ENCODE data around the gene PDZD8.
A peak's percentile ranks its signal among the peaks of the same experiment; 100 is the strongest.

The PDZD8 gene

GRCh38 chr10:117390420-117390819, 15.2 kb upstream of the PDZD8 start:
- Histone ChIP-seq H3K9me3 (ENCODE audit: control insufficient read depth, low read length) (no peaks in the 10 kb centered on the region), H3K36me3 (ENCODE audit: control insufficient read depth, insufficient read depth, low read length) (no peaks in the 10 kb centered on the region), H3K27me3 (ENCODE audit: control insufficient read depth, insufficient read depth, low read length, poor library complexity, severe bottlenecking) (no peaks in the 10 kb centered on the region), H3K4me3 (ENCODE audit: insufficient read depth, low read depth, low read length) (no peak overlapping the region), H3K4me1 (ENCODE audit: control insufficient read depth, insufficient read depth, low read length) (no peaks in the 10 kb centered on the region), H3K27ac (ENCODE audit: insufficient read depth, low read depth, low read length, poor library complexity, severe bottlenecking) (no peak overlapping the region)
- 92 to 100% methylated on average over 3 of the region's 3 CpGs for WGBS, 2 experiments

GRCh38 chr10:117386805-117387204, 11.6 kb upstream of the PDZD8 start:
- H3K4me1 ChIP-seq (ENCODE audit: control insufficient read depth, insufficient read depth, low read length) = no peaks in the 10 kb centered on the region
- H3K9me3 ChIP-seq (ENCODE audit: control insufficient read depth, low read length) = no peaks in the 10 kb centered on the region
- H3K27ac ChIP-seq (ENCODE audit: insufficient read depth, low read depth, low read length, poor library complexity, severe bottlenecking) = no peak overlapping the region
- 96 to 99% methylated on average over 2 of the region's 2 CpGs for WGBS, 2 experiments
- H3K4me3 ChIP-seq (ENCODE audit: insufficient read depth, low read depth, low read length) = no peak overlapping the region
- no peaks in the 10 kb centered on the region for H3K36me3 ChIP-seq (ENCODE audit: control insufficient read depth, insufficient read depth, low read length)
- no peaks in the 10 kb centered on the region for H3K27me3 ChIP-seq (ENCODE audit: control insufficient read depth, insufficient read depth, low read length, poor library complexity, severe bottlenecking)

GRCh38 chr10:117382861-117383260, 7.6 kb upstream of the PDZD8 start:
- Histone ChIP-seq H3K36me3 (ENCODE audit: control insufficient read depth, insufficient read depth, low read length) (no peaks in the 10 kb centered on the region), H3K9me3 (ENCODE audit: control insufficient read depth, low read length) (no peaks in the 10 kb centered on the region), H3K4me1 (ENCODE audit: control insufficient read depth, insufficient read depth, low read length) (no peaks in the 10 kb centered on the region), H3K4me3 (ENCODE audit: insufficient read depth, low read depth, low read length) (no peak overlapping the region), H3K27ac (ENCODE audit: insufficient read depth, low read depth, low read length, poor library complexity, severe bottlenecking) (no peak overlapping the region), H3K27me3 (ENCODE audit: control insufficient read depth, insufficient read depth, low read length, poor library complexity, severe bottlenecking) (peaks cover 18% of the 10 kb centered on the region)
- WGBS, 2 experiments = 45 to 53% methylated on average over 1 of the region's 1 CpG

- H3K9me3 ChIP-seq (ENCODE audit: control insufficient read depth, low read length) = no peaks in the 10 kb centered on the region
- H3K4me1 ChIP-seq (ENCODE audit: control insufficient read depth, insufficient read depth, low read length) = peaks cover 4% of the 10 kb centered on the region
- peak overlapping the region; percentile 92 for H3K4me3 ChIP-seq (ENCODE audit: insufficient read depth, low read depth, low read length)
- WGBS, 2 experiments = 0% methylated on average over 92 of the region's 92 CpGs
- H3K27me3 ChIP-seq (ENCODE audit: control insufficient read depth, insufficient read depth, low read length, poor library complexity, severe bottlenecking) = peaks cover 45% of the 10 kb centered on the region
- H3K36me3 ChIP-seq (ENCODE audit: control insufficient read depth, insufficient read depth, low read length) = no peaks in the 10 kb centered on the region
- H3K27ac ChIP-seq (ENCODE audit: insufficient read depth, low read depth, low read length, poor library complexity, severe bottlenecking) = peak overlapping the region; percentile 30
These were observed 507 bp downstream of the PDZD8 start for GRCh38 chr10:117374506-117375359.

GRCh38 chr10:117373823-117374505, 1.3 kb downstream of the PDZD8 start:
- Histone ChIP-seq H3K4me1 (ENCODE audit: control insufficient read depth, insufficient read depth, low read length) (peaks cover 4% of the 10 kb centered on the region), H3K27me3 (ENCODE audit: control insufficient read depth, insufficient read depth, low read length, poor library complexity, severe bottlenecking) (peaks cover 39% of the 10 kb centered on the region), H3K4me3 (ENCODE audit: insufficient read depth, low read depth, low read length) (peak overlapping the region; percentile 92), H3K27ac (ENCODE audit: insufficient read depth, low read depth, low read length, poor library complexity, severe bottlenecking) (no peak overlapping the region), H3K36me3 (ENCODE audit: control insufficient read depth, insufficient read depth, low read length) (no peaks in the 10 kb centered on the region), H3K9me3 (ENCODE audit: control insufficient read depth, low read length) (no peaks in the 10 kb centered on the region)
- WGBS, 2 experiments = 2 to 3% methylated on average over 31 of the region's 31 CpGs

GRCh38 chr10:117370205-117370604, 5.0 kb downstream of the PDZD8 start:
- 85 to 88% methylated on average over 5 of the region's 5 CpGs for WGBS, 2 experiments
- H3K27ac ChIP-seq (ENCODE audit: insufficient read depth, low read depth, low read length, poor library complexity, severe bottlenecking) = no peak overlapping the region
- H3K4me3 ChIP-seq (ENCODE audit: insufficient read depth, low read depth, low read length) = no peak overlapping the region
- H3K27me3 ChIP-seq (ENCODE audit: control insufficient read depth, insufficient read depth, low read length, poor library complexity, severe bottlenecking) = peaks cover 11% of the 10 kb centered on the region
- H3K4me1 ChIP-seq (ENCODE audit: control insufficient read depth, insufficient read depth, low read length) = peaks cover 4% of the 10 kb centered on the region
- no peaks in the 10 kb centered on the region for H3K9me3 ChIP-seq (ENCODE audit: control insufficient read depth, low read length)
- H3K36me3 ChIP-seq (ENCODE audit: control insufficient read depth, insufficient read depth, low read length) = no peaks in the 10 kb centered on the region

- H3K27me3 ChIP-seq (ENCODE audit: control insufficient read depth, insufficient read depth, low read length, poor library complexity, severe bottlenecking) = no peaks in the 10 kb centered on the region
- H3K4me1 ChIP-seq (ENCODE audit: control insufficient read depth, insufficient read depth, low read length) = peaks cover 4% of the 10 kb centered on the region
- H3K4me3 ChIP-seq (ENCODE audit: insufficient read depth, low read depth, low read length) = no peak overlapping the region
- no peaks in the 10 kb centered on the region for H3K9me3 ChIP-seq (ENCODE audit: control insufficient read depth, low read length)
- WGBS, 2 experiments = 81 to 90% methylated on average over 5 of the region's 5 CpGs
- no peaks in the 10 kb centered on the region for H3K36me3 ChIP-seq (ENCODE audit: control insufficient read depth, insufficient read depth, low read length)
- no peak overlapping the region for H3K27ac ChIP-seq (ENCODE audit: insufficient read depth, low read depth, low read length, poor library complexity, severe bottlenecking)
These were observed 7.5 kb downstream of the PDZD8 start for GRCh38 chr10:117367718-117368117.

GRCh38 chr10:117366741-117367140, 8.5 kb downstream of the PDZD8 start:
- H3K9me3 ChIP-seq (ENCODE audit: control insufficient read depth, low read length) = no peaks in the 10 kb centered on the region
- WGBS, 2 experiments = 96% methylated on average over 3 to 4 of the region's 4 CpGs
- no peak overlapping the region for H3K4me3 ChIP-seq (ENCODE audit: insufficient read depth, low read depth, low read length)
- H3K27ac ChIP-seq (ENCODE audit: insufficient read depth, low read depth, low read length, poor library complexity, severe bottlenecking) = no peak overlapping the region
- H3K4me1 ChIP-seq (ENCODE audit: control insufficient read depth, insufficient read depth, low read length) = peaks cover under 1% of the 10 kb centered on the region
- H3K27me3 ChIP-seq (ENCODE audit: control insufficient read depth, insufficient read depth, low read length, poor library complexity, severe bottlenecking) = no peaks in the 10 kb centered on the region
- no peaks in the 10 kb centered on the region for H3K36me3 ChIP-seq (ENCODE audit: control insufficient read depth, insufficient read depth, low read length)

GRCh38 chr10:117365612-117366011, 9.6 kb downstream of the PDZD8 start:
- H3K9me3 ChIP-seq (ENCODE audit: control insufficient read depth, low read length) = no peaks in the 10 kb centered on the region
- no peaks in the 10 kb centered on the region for H3K4me1 ChIP-seq (ENCODE audit: control insufficient read depth, insufficient read depth, low read length)
- H3K36me3 ChIP-seq (ENCODE audit: control insufficient read depth, insufficient read depth, low read length) = no peaks in the 10 kb centered on the region
- 79 to 89% methylated on average over 1 to 2 of the region's 2 CpGs for WGBS, 2 experiments
- H3K4me3 ChIP-seq (ENCODE audit: insufficient read depth, low read depth, low read length) = no peak overlapping the region
- no peak overlapping the region for H3K27ac ChIP-seq (ENCODE audit: insufficient read depth, low read depth, low read length, poor library complexity, severe bottlenecking)
- no peaks in the 10 kb centered on the region for H3K27me3 ChIP-seq (ENCODE audit: control insufficient read depth, insufficient read depth, low read length, poor library complexity, severe bottlenecking)

- WGBS, 2 experiments = 83% methylated on average over 3 to 6 of the region's 6 CpGs
- no peaks in the 10 kb centered on the region for H3K9me3 ChIP-seq (ENCODE audit: control insufficient read depth, low read length)
- no peaks in the 10 kb centered on the region for H3K36me3 ChIP-seq (ENCODE audit: control insufficient read depth, insufficient read depth, low read length)
- no peak overlapping the region for H3K4me3 ChIP-seq (ENCODE audit: insufficient read depth, low read depth, low read length)
- no peaks in the 10 kb centered on the region for H3K27me3 ChIP-seq (ENCODE audit: control insufficient read depth, insufficient read depth, low read length, poor library complexity, severe bottlenecking)
- H3K4me1 ChIP-seq (ENCODE audit: control insufficient read depth, insufficient read depth, low read length) = no peaks in the 10 kb centered on the region
- H3K27ac ChIP-seq (ENCODE audit: insufficient read depth, low read depth, low read length, poor library complexity, severe bottlenecking) = no peak overlapping the region
These were observed 10.9 kb downstream of the PDZD8 start for GRCh38 chr10:117364110-117364960.
